ENCODE data around the gene FUT4.

GRCh38 chr11:94532211-94532610 is 11.5 kb upstream of the FUT4 start:
- TF ChIP-seq GRHL2 (CRISPR knock-in tag; IDR thresholded peaks at IDR 0.05; ENCODE audit: insufficient replicate concordance, severe bottlenecking) (no peak), NR2C2 (CRISPR knock-in tag; IDR thresholded peaks at IDR 0.05) (no peak), ESRRA (CRISPR knock-in tag; IDR thresholded peaks at IDR 0.05; ENCODE audit: borderline replicate concordance) (no peak), ZNF416 (CRISPR knock-in tag; IDR thresholded peaks at IDR 0.05) (no peak), ATF3 (CRISPR knock-in tag; conservative IDR thresholded peaks at IDR 0.05) (no peak), TEAD4 (CRISPR knock-in tag; IDR thresholded peaks at IDR 0.05) (no peak), HMGXB4 (CRISPR knock-in tag; IDR thresholded peaks at IDR 0.05) (no peak), CBFB (CRISPR knock-in tag; IDR thresholded peaks at IDR 0.05; ENCODE audit: low read depth) (no peak)
- TF ChIP-seq, protein P1, sequence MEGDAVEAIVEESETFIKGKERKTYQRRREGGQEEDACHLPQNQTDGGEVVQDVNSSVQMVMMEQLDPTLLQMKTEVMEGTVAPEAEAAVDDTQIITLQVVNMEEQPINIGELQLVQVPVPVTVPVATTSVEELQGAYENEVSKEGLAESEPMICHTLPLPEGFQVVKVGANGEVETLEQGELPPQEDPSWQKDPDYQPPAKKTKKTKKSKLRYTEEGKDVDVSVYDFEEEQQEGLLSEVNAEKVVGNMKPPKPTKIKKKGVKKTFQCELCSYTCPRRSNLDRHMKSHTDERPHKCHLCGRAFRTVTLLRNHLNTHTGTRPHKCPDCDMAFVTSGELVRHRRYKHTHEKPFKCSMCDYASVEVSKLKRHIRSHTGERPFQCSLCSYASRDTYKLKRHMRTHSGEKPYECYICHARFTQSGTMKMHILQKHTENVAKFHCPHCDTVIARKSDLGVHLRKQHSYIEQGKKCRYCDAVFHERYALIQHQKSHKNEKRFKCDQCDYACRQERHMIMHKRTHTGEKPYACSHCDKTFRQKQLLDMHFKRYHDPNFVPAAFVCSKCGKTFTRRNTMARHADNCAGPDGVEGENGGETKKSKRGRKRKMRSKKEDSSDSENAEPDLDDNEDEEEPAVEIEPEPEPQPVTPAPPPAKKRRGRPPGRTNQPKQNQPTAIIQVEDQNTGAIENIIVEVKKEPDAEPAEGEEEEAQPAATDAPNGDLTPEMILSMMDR (IDR thresholded peaks at IDR 0.05): no peak
- TF ChIP-seq, protein P2, sequence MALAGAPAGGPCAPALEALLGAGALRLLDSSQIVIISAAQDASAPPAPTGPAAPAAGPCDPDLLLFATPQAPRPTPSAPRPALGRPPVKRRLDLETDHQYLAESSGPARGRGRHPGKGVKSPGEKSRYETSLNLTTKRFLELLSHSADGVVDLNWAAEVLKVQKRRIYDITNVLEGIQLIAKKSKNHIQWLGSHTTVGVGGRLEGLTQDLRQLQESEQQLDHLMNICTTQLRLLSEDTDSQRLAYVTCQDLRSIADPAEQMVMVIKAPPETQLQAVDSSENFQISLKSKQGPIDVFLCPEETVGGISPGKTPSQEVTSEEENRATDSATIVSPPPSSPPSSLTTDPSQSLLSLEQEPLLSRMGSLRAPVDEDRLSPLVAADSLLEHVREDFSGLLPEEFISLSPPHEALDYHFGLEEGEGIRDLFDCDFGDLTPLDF (CRISPR knock-in tag; IDR thresholded peaks at IDR 0.05): no peak

Measured in WTC11 (cell line).